Loucy (cell line): ENCODE results near the gene FAT1.

Experiments used
- H2AFZ ChIP-seq: fragments of 200-600 bp; sonication (generic); 2 replicates; pipeline ENCODE4 v1.6.0; 2016; ENCODE audit warnings: antibody characterized with exemption, mild to moderate bottlenecking, low read length, moderate library complexity
- H3F3A ChIP-seq: fragments of 200-600 bp; 2 replicates; pipeline ENCODE4 v1.6.0; 2016; ENCODE audit warnings: antibody characterized with exemption, low read depth, mild to moderate bottlenecking
- H3K27me3 ChIP-seq: fragments of 200-600 bp; sonication (generic); 2 replicates; pipeline ENCODE4 v1.6.1; 2014; ENCODE audit warnings: low read length, mild to moderate bottlenecking; ENCODE audit not compliant: insufficient read depth, poor library complexity, severe bottlenecking
- H3K36me3 ChIP-seq: fragments of 200-600 bp; sonication (generic); 2 replicates; pipeline ENCODE4 v1.6.1; 2016; ENCODE audit warnings: low read length; ENCODE audit not compliant: insufficient read depth
- H3K4me1 ChIP-seq: fragments of 200-600 bp; sonication (generic); 2 replicates; pipeline ENCODE4 v1.5.1; 2014; ENCODE audit warnings: low read length, mild to moderate bottlenecking; ENCODE audit not compliant: insufficient read depth, poor library complexity, severe bottlenecking
- H3K4me2 ChIP-seq: fragments of 200-600 bp; sonication (generic); 2 replicates; pipeline ENCODE4 v1.6.0; 2014; ENCODE audit warnings: antibody characterized with exemption, low read length, low read depth, mild to moderate bottlenecking; ENCODE audit not compliant: poor library complexity, severe bottlenecking
- H3K4me3 ChIP-seq: fragments of 200-600 bp; sonication (generic); 2 replicates; pipeline ENCODE4 v1.5.1; 2014; ENCODE audit warnings: low read length, mild to moderate bottlenecking, mixed read lengths; ENCODE audit not compliant: poor library complexity, severe bottlenecking
- H3K79me2 ChIP-seq: fragments of 200-600 bp; sonication (generic); 2 replicates; pipeline ENCODE4 v1.6.1; 2014; ENCODE audit warnings: low read length; ENCODE audit not compliant: insufficient read depth
- H3K9ac ChIP-seq: fragments of 200-600 bp; sonication (generic); 2 replicates; pipeline ENCODE4 v1.6.0; 2014; ENCODE audit warnings: mild to moderate bottlenecking, low read depth, low read length, moderate library complexity; ENCODE audit not compliant: poor library complexity, severe bottlenecking
- H3K9me2 ChIP-seq: fragments of 200-600 bp; sonication (generic); replicated peaks from 2 replicates; pipeline ENCODE4 v1.6.1; 2016; ENCODE audit warnings: low read depth, low read length, mixed read lengths
- H3K9me3 ChIP-seq: fragments of 200-600 bp; sonication (generic); 2 replicates; pipeline ENCODE4 v1.6.1; 2014; ENCODE audit warnings: mild to moderate bottlenecking, antibody characterized with exemption, low read length, low read depth; ENCODE audit not compliant: insufficient read depth
- H4K20me1 ChIP-seq: fragments of 200-600 bp; sonication (generic); 2 replicates; pipeline ENCODE4 v1.6.0; 2014; ENCODE audit warnings: antibody characterized with exemption, low read length, mild to moderate bottlenecking; ENCODE audit not compliant: insufficient read depth, poor library complexity, severe bottlenecking
- EZH2phosphoT487 ChIP-seq: fragments of 200-600 bp; IDR thresholded peaks from 2 replicates; pipeline ENCODE4 v1.6.1; 2018; ENCODE audit warnings: antibody characterized with exemption, mild to moderate bottlenecking, moderate library complexity, borderline replicate concordance
- TF ChIP-seq, protein P1 (sequence below): fragments of 200-600 bp; sonication (generic); conservative IDR thresholded peaks from 2 replicates; pipeline ENCODE4 v1.5.1; 2014; ENCODE audit warnings: mild to moderate bottlenecking, antibody characterized with exemption, low read length

FAT1 gene

DNA sequence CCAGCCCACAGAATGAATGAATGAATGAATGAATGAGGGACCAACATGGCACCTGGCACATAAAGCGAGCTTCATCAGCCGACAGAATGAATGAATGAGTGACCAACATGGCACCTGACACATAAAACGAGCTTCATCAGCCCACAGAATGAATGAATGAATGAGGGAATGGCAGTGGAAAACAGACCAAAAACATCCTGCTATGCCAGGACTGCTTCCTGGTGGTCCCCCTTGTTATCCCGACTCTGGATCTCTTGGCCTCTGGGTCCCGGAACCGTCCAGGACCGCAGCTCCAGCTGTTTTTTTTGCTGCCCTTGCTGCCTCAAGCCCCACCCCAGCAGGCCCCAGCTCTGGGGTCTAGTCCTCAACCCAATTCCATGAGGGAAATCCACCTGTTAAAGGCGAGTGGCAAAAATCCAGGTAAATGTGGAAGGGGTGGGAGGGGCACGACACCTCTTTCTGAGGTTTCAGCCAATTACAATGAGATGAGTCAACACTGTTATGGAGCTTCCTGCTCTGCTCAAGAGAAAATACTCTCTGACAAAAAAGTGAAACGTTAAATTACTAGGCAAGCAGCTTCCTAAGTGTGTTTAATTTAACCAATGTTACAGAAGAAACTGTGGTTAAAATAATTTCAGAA, 96.3 kb downstream of the FAT1 start:
- Histone ChIP-seq H3K36me3 (no peaks in the 10 kb centered on the region), H3K9ac (peak overlapping the region; percentile 80)

DNA sequence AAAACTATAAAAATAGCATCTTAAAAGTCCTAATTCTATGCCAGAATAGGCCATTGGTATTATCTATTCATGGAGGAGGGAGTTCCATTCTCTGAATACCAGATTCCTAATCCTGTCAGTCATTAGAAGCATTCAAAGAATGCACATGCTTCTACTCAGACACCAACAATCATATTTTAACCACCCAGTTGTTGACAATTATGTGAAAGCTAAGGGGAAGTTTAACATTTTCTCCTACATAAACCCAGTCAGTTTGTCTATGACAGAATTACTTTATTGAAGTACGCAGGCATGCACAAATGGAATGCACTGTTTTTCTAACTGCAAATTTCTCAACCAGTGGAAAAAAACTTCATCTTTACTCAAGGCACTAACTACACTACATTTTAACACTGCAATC, 98.7 kb downstream of the FAT1 start:
- Histone ChIP-seq H3K4me2 (no peak overlapping the region), H2AFZ (no peak overlapping the region), H3F3A (peaks cover 5% of the 10 kb centered on the region; the same call in 1 of the 2 replicates), H3K9me2 (no peaks in the 10 kb centered on the region), H3K9me3 (no peaks in the 10 kb centered on the region), H4K20me1 (no peaks in the 10 kb centered on the region), H3K4me1 (peaks cover 18% of the 10 kb centered on the region), H3K4me3 (no peak overlapping the region), H3K9ac (no peak overlapping the region), H3K36me3 (no peaks in the 10 kb centered on the region), H3K79me2 (no peaks in the 10 kb centered on the region), H3K27me3 (no peaks in the 10 kb centered on the region)
- TF ChIP-seq EZH2phosphoT487: no peak
- TF ChIP-seq, protein P1, sequence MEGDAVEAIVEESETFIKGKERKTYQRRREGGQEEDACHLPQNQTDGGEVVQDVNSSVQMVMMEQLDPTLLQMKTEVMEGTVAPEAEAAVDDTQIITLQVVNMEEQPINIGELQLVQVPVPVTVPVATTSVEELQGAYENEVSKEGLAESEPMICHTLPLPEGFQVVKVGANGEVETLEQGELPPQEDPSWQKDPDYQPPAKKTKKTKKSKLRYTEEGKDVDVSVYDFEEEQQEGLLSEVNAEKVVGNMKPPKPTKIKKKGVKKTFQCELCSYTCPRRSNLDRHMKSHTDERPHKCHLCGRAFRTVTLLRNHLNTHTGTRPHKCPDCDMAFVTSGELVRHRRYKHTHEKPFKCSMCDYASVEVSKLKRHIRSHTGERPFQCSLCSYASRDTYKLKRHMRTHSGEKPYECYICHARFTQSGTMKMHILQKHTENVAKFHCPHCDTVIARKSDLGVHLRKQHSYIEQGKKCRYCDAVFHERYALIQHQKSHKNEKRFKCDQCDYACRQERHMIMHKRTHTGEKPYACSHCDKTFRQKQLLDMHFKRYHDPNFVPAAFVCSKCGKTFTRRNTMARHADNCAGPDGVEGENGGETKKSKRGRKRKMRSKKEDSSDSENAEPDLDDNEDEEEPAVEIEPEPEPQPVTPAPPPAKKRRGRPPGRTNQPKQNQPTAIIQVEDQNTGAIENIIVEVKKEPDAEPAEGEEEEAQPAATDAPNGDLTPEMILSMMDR: no peak

More for the DNA sequence above, 96.3 kb downstream of the FAT1 start:
- Histone ChIP-seq H3K79me2 (no peaks in the 10 kb centered on the region), H3K9me2 (no peaks in the 10 kb centered on the region), H3F3A (peaks cover 5% of the 10 kb centered on the region; the same call in 1 of the 2 replicates), H2AFZ (peak overlapping the region; percentile 55), H3K4me3 (peak overlapping the region; percentile 76), H3K27me3 (no peaks in the 10 kb centered on the region), H3K4me2 (peak overlapping the region; percentile 86), H3K4me1 (peaks cover 18% of the 10 kb centered on the region), H4K20me1 (no peaks in the 10 kb centered on the region), H3K9me3 (no peaks in the 10 kb centered on the region)
- no peak for TF ChIP-seq EZH2phosphoT487
- TF ChIP-seq, protein P1: no peak

DNA sequence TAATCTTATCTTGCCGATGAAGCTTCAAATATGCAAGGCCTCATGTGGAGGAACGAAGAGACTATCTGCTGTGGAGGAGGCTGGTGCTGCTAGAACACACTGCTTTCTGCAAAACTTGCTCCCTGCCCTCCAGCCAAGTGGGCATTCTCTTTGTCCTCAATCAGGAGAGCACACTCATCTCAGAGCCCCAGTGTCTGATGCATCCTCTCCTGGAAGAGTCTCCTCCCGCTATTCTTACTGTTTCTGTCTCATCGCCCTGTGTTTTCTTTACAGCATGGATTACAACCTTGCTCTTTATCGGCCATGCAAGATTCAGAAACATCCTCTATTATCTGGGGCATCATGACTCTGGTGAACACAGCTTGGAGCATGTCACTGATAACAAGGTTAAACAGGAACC, 100.1 kb downstream of the FAT1 start:
- Histone ChIP-seq H3K27me3 (no peaks in the 10 kb centered on the region), H3K4me3 (no peak overlapping the region), H3K4me2 (no peak overlapping the region), H3K36me3 (no peaks in the 10 kb centered on the region), H3K9ac (no peak overlapping the region), H3K79me2 (no peaks in the 10 kb centered on the region), H4K20me1 (no peaks in the 10 kb centered on the region), H2AFZ (0 out of 2 replicates have a peak overlapping the region, but pooled peaks have one; percentile 6), H3K4me1 (peaks cover 16% of the 10 kb centered on the region), H3F3A (peaks cover 5% of the 10 kb centered on the region; the same call in 1 of the 2 replicates), H3K9me2 (no peaks in the 10 kb centered on the region), H3K9me3 (no peaks in the 10 kb centered on the region)
- TF ChIP-seq, protein P1: no peak
- no peak for TF ChIP-seq EZH2phosphoT487
